Spleen (tissue), 7 donors: ENCODE results near the gene PCED1B.

Source experiments
- POLR2AphosphoS5 ChIP-seq, 3 donors: sonication (generic); formaldehyde crosslinking; IDR thresholded peaks; one replicate each; pipeline ENCODE4 v1.5.1; 2017; ENCODE audit warnings: antibody characterized with exemption in 3 of 3
- TF ChIP-seq, protein P1 (sequence below), 11 experiments: fragments of 200-600 bp in 7 of 11; fragments of 450-650 bp in 4 of 11; sonication (generic) in 4 of 11; IDR thresholded peaks in 8 of 11; conservative IDR thresholded peaks in 3 of 11; 1 replicate in 7 of 11; 2 replicates in 4 of 11; pipeline versions ENCODE4 v1.4.0 to v1.8.0; 2016 to 2021; ENCODE audit warnings: antibody characterized with exemption in 11 of 11, inconsistent platforms in 4 of 11, mild to moderate bottlenecking in 1 of 11
- donor health status: DM: no; HTN: no; CAD: no; lungs with moderate emphysema.
- donor health status: DM: no; HTN: no; CAD: no.
- donor health status: DM: no; HTN: no; CAD: no.

DNA sequence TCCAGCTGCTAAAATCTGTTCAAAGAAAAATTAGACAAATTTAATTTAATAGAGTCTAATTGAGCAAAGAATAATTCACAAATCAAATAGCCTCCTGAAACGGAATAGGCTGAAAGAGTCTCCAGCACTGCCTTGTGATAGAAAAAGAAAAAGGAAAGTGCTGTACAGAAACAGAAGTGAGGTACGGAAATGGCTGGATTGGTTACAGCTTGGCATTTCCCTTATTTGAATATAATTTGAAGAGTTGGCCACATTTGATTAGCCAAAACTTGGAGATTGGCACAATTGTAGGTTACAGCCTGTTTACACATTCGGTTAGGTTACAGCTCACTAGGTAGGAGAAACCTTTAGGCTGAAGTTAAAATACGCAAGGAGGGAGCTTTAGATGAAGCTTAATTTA is 24.8 kb upstream of the PCED1B start:
- no peak for TF ChIP-seq POLR2AphosphoS5 (IDR thresholded peaks at IDR 0.05)
- TF ChIP-seq, protein P1, sequence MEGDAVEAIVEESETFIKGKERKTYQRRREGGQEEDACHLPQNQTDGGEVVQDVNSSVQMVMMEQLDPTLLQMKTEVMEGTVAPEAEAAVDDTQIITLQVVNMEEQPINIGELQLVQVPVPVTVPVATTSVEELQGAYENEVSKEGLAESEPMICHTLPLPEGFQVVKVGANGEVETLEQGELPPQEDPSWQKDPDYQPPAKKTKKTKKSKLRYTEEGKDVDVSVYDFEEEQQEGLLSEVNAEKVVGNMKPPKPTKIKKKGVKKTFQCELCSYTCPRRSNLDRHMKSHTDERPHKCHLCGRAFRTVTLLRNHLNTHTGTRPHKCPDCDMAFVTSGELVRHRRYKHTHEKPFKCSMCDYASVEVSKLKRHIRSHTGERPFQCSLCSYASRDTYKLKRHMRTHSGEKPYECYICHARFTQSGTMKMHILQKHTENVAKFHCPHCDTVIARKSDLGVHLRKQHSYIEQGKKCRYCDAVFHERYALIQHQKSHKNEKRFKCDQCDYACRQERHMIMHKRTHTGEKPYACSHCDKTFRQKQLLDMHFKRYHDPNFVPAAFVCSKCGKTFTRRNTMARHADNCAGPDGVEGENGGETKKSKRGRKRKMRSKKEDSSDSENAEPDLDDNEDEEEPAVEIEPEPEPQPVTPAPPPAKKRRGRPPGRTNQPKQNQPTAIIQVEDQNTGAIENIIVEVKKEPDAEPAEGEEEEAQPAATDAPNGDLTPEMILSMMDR (IDR thresholded peaks at IDR 0.05 in 8 of 11, conservative IDR thresholded peaks at IDR 0.05 in 3 of 11) = no peak
